ENCODE results near the gene NT5DC1. TPM values are rescaled to one million over a fixed set of nuclear protein-coding genes. Genes with fewer than 3 reads are reported as not detected.
A peak's percentile ranks its signal among the peaks of the same experiment; 100 is the strongest.

NT5DC1 gene
- total and polyA plus RNA-seq, 5 donors from 2014 or later: 32.4 to 80.2 (median 66.3) TPM

DNA sequence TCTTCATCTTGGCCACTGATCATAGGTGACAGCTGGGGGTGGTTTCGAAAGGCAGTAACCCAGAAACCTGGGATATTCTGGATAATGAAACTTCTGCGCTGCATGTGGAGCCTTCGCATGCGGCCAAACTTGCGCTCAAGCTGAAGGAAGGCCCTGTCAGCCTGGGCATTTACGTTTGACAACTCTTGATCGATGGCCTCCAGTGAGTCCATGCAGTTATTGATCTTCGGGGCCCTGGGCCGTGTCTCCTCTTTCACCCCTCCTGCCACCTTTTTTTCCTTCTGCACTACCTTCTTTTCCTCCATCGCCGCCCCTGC lies 152.5 kb downstream of the NT5DC1 start:
- no peaks in the 10 kb centered on the region for H3K36me3 Mint-ChIP-seq
- peaks cover 5 to 40% (median 24%) of the 10 kb centered on the region in 4 donors for H3K4me1 Mint-ChIP-seq
- no peaks in the 10 kb centered on the region for H3K27me3 Mint-ChIP-seq
- H3K36me3 ChIP-seq (ENCODE audit: control insufficient read depth, insufficient read depth, low read length): no peaks in the 10 kb centered on the region
- H3K4me3 ChIP-seq (ENCODE audit: low read depth, low read length): peak overlapping the region; percentile 91
- H3K9me3 Mint-ChIP-seq: no peaks in the 10 kb centered on the region
- ATAC-seq (ENCODE audit: low read depth in 2 of 2) (no peak), DNase-seq (no peak)
- peaks cover 45% of the 10 kb centered on the region for H3K4me1 ChIP-seq (ENCODE audit: control insufficient read depth, insufficient read depth, low read length, poor library complexity, severe bottlenecking)
- no peak overlapping the region for H3K27ac Mint-ChIP-seq
- H3K27ac ChIP-seq (ENCODE audit: insufficient read depth, low read length, poor library complexity, severe bottlenecking): peak overlapping the region; percentile 97
- H3K4me3 Mint-ChIP-seq: no peak overlapping the region
- no peaks in the 10 kb centered on the region for H3K9me3 ChIP-seq (ENCODE audit: control insufficient read depth in 2 of 2, low read length in 2 of 2)
- H3K27me3 ChIP-seq (ENCODE audit: control insufficient read depth, insufficient read depth, low read length): no peaks in the 10 kb centered on the region

GRCh38 chr6:116253505-116254296 lies 153.0 kb downstream of the NT5DC1 start, which contains the start of gene TSPYL4:
Gene TSPYL4 (minus strand): TSS chr6:116254075. CDS start chr6:116254008, 67 bp downstream.
- Histone ChIP-seq H3K9me3 (ENCODE audit: control insufficient read depth in 2 of 2, low read length in 2 of 2) (no peaks in the 10 kb centered on the region), H3K27me3 (ENCODE audit: control insufficient read depth, insufficient read depth, low read length) (no peaks in the 10 kb centered on the region), H3K4me1 (ENCODE audit: control insufficient read depth, insufficient read depth, low read length, poor library complexity, severe bottlenecking) (peaks cover 45% of the 10 kb centered on the region), H3K4me3 (ENCODE audit: low read depth, low read length) (peak within 1 kb of the TSS; percentile 91), H3K36me3 (ENCODE audit: control insufficient read depth, insufficient read depth, low read length) (no peaks in the 10 kb centered on the region), H3K27ac (ENCODE audit: insufficient read depth, low read length, poor library complexity, severe bottlenecking) (peak within 1 kb of the TSS; percentile 97)
- Mint-ChIP-seq H3K9me3 (no peaks in the 10 kb centered on the region), H3K4me1 (peaks cover 0 to 38% (median 19%) of the 10 kb centered on the region in 4 donors), H3K27me3 (no peaks in the 10 kb centered on the region), H3K36me3 (peaks cover 1% of the 10 kb centered on the region), H3K4me3 (no peak within 1 kb of the TSS), H3K27ac (no peak within 1 kb of the TSS)
- DNase-seq: peak; percentile 91 to 93 (median 91)
- ATAC-seq (ENCODE audit: low read depth in 2 of 2): peak; percentile 97 to 98

GRCh38 chr6:116254297-116255056 lies 153.8 kb downstream of the NT5DC1 start:
- Mint-ChIP-seq H3K36me3 (peaks cover 4% of the 10 kb centered on the region), H3K4me3 (no peak overlapping the region), H3K27ac (no peak overlapping the region), H3K4me1 (peaks cover 0 to 30% (median 15%) of the 10 kb centered on the region in 4 donors), H3K27me3 (no peaks in the 10 kb centered on the region), H3K9me3 (no peaks in the 10 kb centered on the region)
- Histone ChIP-seq H3K4me3 (ENCODE audit: low read depth, low read length) (peak overlapping the region; percentile 91), H3K27me3 (ENCODE audit: control insufficient read depth, insufficient read depth, low read length) (no peaks in the 10 kb centered on the region), H3K4me1 (ENCODE audit: control insufficient read depth, insufficient read depth, low read length, poor library complexity, severe bottlenecking) (peaks cover 45% of the 10 kb centered on the region), H3K36me3 (ENCODE audit: control insufficient read depth, insufficient read depth, low read length) (no peaks in the 10 kb centered on the region), H3K27ac (ENCODE audit: insufficient read depth, low read length, poor library complexity, severe bottlenecking) (peak overlapping the region; percentile 97), H3K9me3 (ENCODE audit: control insufficient read depth in 2 of 2, low read length in 2 of 2) (no peaks in the 10 kb centered on the region)
- DNase-seq: no peak
- ATAC-seq (ENCODE audit: low read depth in 2 of 2): peak; percentile 8 to 18

DNA sequence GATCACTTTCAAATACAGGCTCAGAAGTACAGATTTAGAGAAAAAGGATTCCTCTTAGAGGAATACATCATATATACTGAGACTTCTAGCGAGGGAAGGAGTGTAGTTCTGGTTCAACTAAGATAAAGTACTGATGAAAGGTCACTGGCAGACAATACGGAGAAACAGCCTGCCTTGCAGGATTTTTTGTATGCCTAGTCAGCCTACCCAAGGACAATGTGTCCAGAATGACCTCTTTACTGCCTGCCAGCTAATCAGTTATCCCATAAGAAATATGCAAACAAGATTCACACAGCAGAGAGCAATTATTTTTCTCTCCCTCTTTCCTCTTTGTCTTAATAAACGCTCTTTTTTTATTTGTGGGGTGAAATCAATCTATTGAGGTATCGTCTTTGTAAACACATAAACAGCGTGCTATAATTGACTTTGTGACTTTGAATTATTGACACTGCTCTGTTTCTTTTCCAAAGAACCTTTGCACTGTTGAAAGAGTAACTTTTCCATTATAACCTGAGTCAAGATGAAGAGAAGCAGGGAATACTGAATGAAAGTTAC lies 154.7 kb downstream of the NT5DC1 start:
- no peak overlapping the region for H3K27ac ChIP-seq (ENCODE audit: insufficient read depth, low read length, poor library complexity, severe bottlenecking)

GRCh38 chr6:116256694-116257093 lies 156.0 kb downstream of the NT5DC1 start:
- no peaks in the 10 kb centered on the region for H3K27me3 ChIP-seq (ENCODE audit: control insufficient read depth, insufficient read depth, low read length)
- DNase-seq (no peak), ATAC-seq (ENCODE audit: low read depth in 2 of 2) (no peak)
- Mint-ChIP-seq H3K27ac (no peak overlapping the region), H3K36me3 (peaks cover 16% of the 10 kb centered on the region), H3K4me3 (no peak overlapping the region), H3K27me3 (no peaks in the 10 kb centered on the region), H3K4me1 (peaks cover 4 to 25% (median 23%) of the 10 kb centered on the region in 4 donors), H3K9me3 (no peaks in the 10 kb centered on the region)
- H3K36me3 ChIP-seq (ENCODE audit: control insufficient read depth, insufficient read depth, low read length): no peaks in the 10 kb centered on the region
- no peak overlapping the region for H3K27ac ChIP-seq (ENCODE audit: insufficient read depth, low read length, poor library complexity, severe bottlenecking)
- H3K4me1 ChIP-seq (ENCODE audit: control insufficient read depth, insufficient read depth, low read length, poor library complexity, severe bottlenecking): peaks cover 23% of the 10 kb centered on the region
- no peak overlapping the region for H3K4me3 ChIP-seq (ENCODE audit: low read depth, low read length)
- no peaks in the 10 kb centered on the region for H3K9me3 ChIP-seq (ENCODE audit: control insufficient read depth in 2 of 2, low read length in 2 of 2)

More for the DNA sequence above, 154.7 kb downstream of the NT5DC1 start:
- Histone ChIP-seq H3K27me3 (ENCODE audit: control insufficient read depth, insufficient read depth, low read length) (no peaks in the 10 kb centered on the region), H3K4me3 (ENCODE audit: low read depth, low read length) (no peak overlapping the region), H3K9me3 (ENCODE audit: control insufficient read depth in 2 of 2, low read length in 2 of 2) (no peaks in the 10 kb centered on the region), H3K36me3 (ENCODE audit: control insufficient read depth, insufficient read depth, low read length) (no peaks in the 10 kb centered on the region), H3K4me1 (ENCODE audit: control insufficient read depth, insufficient read depth, low read length, poor library complexity, severe bottlenecking) (peaks cover 37% of the 10 kb centered on the region)
- Mint-ChIP-seq H3K4me1 (peaks cover 3 to 30% (median 20%) of the 10 kb centered on the region in 4 donors), H3K9me3 (no peaks in the 10 kb centered on the region), H3K27me3 (no peaks in the 10 kb centered on the region), H3K4me3 (no peak overlapping the region), H3K27ac (no peak overlapping the region), H3K36me3 (peaks cover 5% of the 10 kb centered on the region)
- ATAC-seq (ENCODE audit: low read depth in 2 of 2): no peak
- no peak for DNase-seq

DNA sequence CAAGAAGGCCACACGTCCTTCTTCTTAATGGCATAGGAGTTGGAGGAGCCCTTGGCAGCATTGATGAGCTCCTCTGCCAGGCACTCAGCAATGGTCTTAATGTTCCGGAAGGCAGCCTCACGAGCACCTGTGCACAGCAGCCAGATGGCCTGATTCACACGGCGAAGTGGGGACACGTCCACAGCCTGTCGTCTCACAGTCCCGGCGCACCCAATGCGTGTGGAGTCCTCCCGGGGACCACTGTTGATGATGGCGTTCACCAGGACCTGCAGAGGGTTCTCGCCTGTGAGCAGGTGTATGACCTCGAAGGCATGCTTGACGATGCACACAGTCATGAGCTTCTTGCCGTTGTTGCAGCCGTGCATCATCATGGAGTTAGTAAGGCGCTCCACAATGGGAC lies 157.9 kb downstream of the NT5DC1 start:
- peaks cover 6 to 7% of the 10 kb centered on the region in 2 experiments for H3K9me3 ChIP-seq (ENCODE audit: control insufficient read depth in 2 of 2, low read length in 2 of 2)
- DNase-seq (no peak), ATAC-seq (ENCODE audit: low read depth in 2 of 2) (no peak)
- Mint-ChIP-seq H3K9me3 (peaks cover 0 to 12% (median 2%) of the 10 kb centered on the region in 7 donors), H3K4me1 (peaks cover 4 to 38% (median 21%) of the 10 kb centered on the region in 4 donors), H3K27me3 (no peaks in the 10 kb centered on the region), H3K4me3 (no peak overlapping the region), H3K27ac (peak overlapping the region in 1 of 3 donors; percentile 15), H3K36me3 (peaks cover 33% of the 10 kb centered on the region)
- H3K36me3 ChIP-seq (ENCODE audit: control insufficient read depth, insufficient read depth, low read length): no peaks in the 10 kb centered on the region
- no peaks in the 10 kb centered on the region for H3K27me3 ChIP-seq (ENCODE audit: control insufficient read depth, insufficient read depth, low read length)
- H3K4me1 ChIP-seq (ENCODE audit: control insufficient read depth, insufficient read depth, low read length, poor library complexity, severe bottlenecking): peaks cover 6% of the 10 kb centered on the region
- H3K27ac ChIP-seq (ENCODE audit: insufficient read depth, low read length, poor library complexity, severe bottlenecking): no peak overlapping the region
- H3K4me3 ChIP-seq (ENCODE audit: low read depth, low read length): no peak overlapping the region

- Histone ChIP-seq H3K4me3 (ENCODE audit: low read depth, low read length) (no peak overlapping the region), H3K36me3 (ENCODE audit: control insufficient read depth, insufficient read depth, low read length) (peaks cover 11% of the 10 kb centered on the region), H3K9me3 (ENCODE audit: control insufficient read depth in 2 of 2, low read length in 2 of 2) (peaks cover 6 to 12% of the 10 kb centered on the region in 2 experiments), H3K4me1 (ENCODE audit: control insufficient read depth, insufficient read depth, low read length, poor library complexity, severe bottlenecking) (peaks cover 3% of the 10 kb centered on the region), H3K27ac (ENCODE audit: insufficient read depth, low read length, poor library complexity, severe bottlenecking) (no peak overlapping the region), H3K27me3 (ENCODE audit: control insufficient read depth, insufficient read depth, low read length) (no peaks in the 10 kb centered on the region)
- H3K4me1 Mint-ChIP-seq: peaks cover 10 to 49% (median 31%) of the 10 kb centered on the region in 4 donors
- DNase-seq (no peak), ATAC-seq (ENCODE audit: low read depth in 2 of 2) (no peak)
- peaks cover 0 to 20% (median 4%) of the 10 kb centered on the region in 7 donors for H3K9me3 Mint-ChIP-seq
- no peak overlapping the region for H3K4me3 Mint-ChIP-seq
- no peaks in the 10 kb centered on the region for H3K27me3 Mint-ChIP-seq
- no peak overlapping the region for H3K27ac Mint-ChIP-seq
- H3K36me3 Mint-ChIP-seq: peaks cover 43% of the 10 kb centered on the region
Measured at GRCh38 chr6:116263353-116263752, 162.7 kb downstream of the NT5DC1 start.

Data from CD4-positive, CD25-positive, alpha-beta regulatory T cell (primary cell).